ENCODE data around the gene HP1BP3. TPM values are rescaled to one million over a fixed set of nuclear protein-coding genes. Genes with fewer than 3 reads are reported as not detected.

Gene HP1BP3
- total RNA-seq, 4 donors from 2014 or later = 108 to 342 (median 206) TPM

GRCh38 chr1:20710469-20711284, 76.4 kb downstream of the HP1BP3 start:
- Histone ChIP-seq H3K36me3 (no peaks in the 10 kb centered on the region), H3K4me1 (no peaks in the 10 kb centered on the region), H3K4me3 (no peak overlapping the region), H3K27ac (no peak overlapping the region), H3K9me3 (no peaks in the 10 kb centered on the region), H3K27me3 (no peaks in the 10 kb centered on the region)
- no peak for DNase-seq
- TF ChIP-seq CTCF (IDR thresholded peaks at IDR 0.05) (no peak), POLR2A (IDR thresholded peaks at IDR 0.05) (no peak)
- intact Hi-C loops (cut with DNase I; ENCODE audit: low total_unique reads) = no loop called here

GRCh38 chr1:20709868-20710267, 77.2 kb downstream of the HP1BP3 start:
- Histone ChIP-seq H3K27me3 (no peaks in the 10 kb centered on the region), H3K4me1 (no peaks in the 10 kb centered on the region), H3K36me3 (no peaks in the 10 kb centered on the region), H3K4me3 (no peak overlapping the region), H3K27ac (no peak overlapping the region), H3K9me3 (no peaks in the 10 kb centered on the region)
- TF ChIP-seq CTCF (IDR thresholded peaks at IDR 0.05) = no peak
- TF ChIP-seq POLR2A (IDR thresholded peaks at IDR 0.05) = no peak
- no peak for DNase-seq
- intact Hi-C loops (cut with DNase I; ENCODE audit: low total_unique reads) = no loop called here

GRCh38 chr1:20708891-20709290, 78.2 kb downstream of the HP1BP3 start:
- H3K27me3 ChIP-seq = no peaks in the 10 kb centered on the region
- no peaks in the 10 kb centered on the region for H3K4me1 ChIP-seq
- no peak overlapping the region for H3K27ac ChIP-seq
- H3K36me3 ChIP-seq = no peaks in the 10 kb centered on the region
- DNase-seq = no peak
- H3K9me3 ChIP-seq = no peaks in the 10 kb centered on the region
- TF ChIP-seq CTCF (IDR thresholded peaks at IDR 0.05) (no peak), POLR2A (IDR thresholded peaks at IDR 0.05) (no peak)
- H3K4me3 ChIP-seq = no peak overlapping the region
- intact Hi-C loops (cut with DNase I; ENCODE audit: low total_unique reads) = no loop called here

- H3K4me3 ChIP-seq = no peak overlapping the region
- H3K4me1 ChIP-seq = no peaks in the 10 kb centered on the region
- H3K36me3 ChIP-seq = no peaks in the 10 kb centered on the region
- DNase-seq = no peak
- intact Hi-C loops (cut with DNase I; ENCODE audit: low total_unique reads) = no loop called here
- TF ChIP-seq CTCF (IDR thresholded peaks at IDR 0.05) (no peak), POLR2A (IDR thresholded peaks at IDR 0.05) (no peak)
- no peaks in the 10 kb centered on the region for H3K27me3 ChIP-seq
- no peak overlapping the region for H3K27ac ChIP-seq
- no peaks in the 10 kb centered on the region for H3K9me3 ChIP-seq
Observed at GRCh38 chr1:20708057-20708456, 79.0 kb downstream of the HP1BP3 start.

GRCh38 chr1:20706841-20707240, 80.3 kb downstream of the HP1BP3 start:
- intact Hi-C loops (cut with DNase I; ENCODE audit: low total_unique reads) = no loop called here
- Histone ChIP-seq H3K27me3 (no peaks in the 10 kb centered on the region), H3K9me3 (no peaks in the 10 kb centered on the region), H3K36me3 (no peaks in the 10 kb centered on the region), H3K4me3 (no peak overlapping the region), H3K27ac (no peak overlapping the region), H3K4me1 (no peaks in the 10 kb centered on the region)
- DNase-seq = no peak
- TF ChIP-seq CTCF (IDR thresholded peaks at IDR 0.05) (no peak), POLR2A (IDR thresholded peaks at IDR 0.05) (no peak)
